Testis (tissue), 2 donors: ENCODE measurements around the gene PTGR2.

Experiments
- CTCF ChIP-seq, 3 experiments: fragments of 450-650 bp in 2 of 3; fragments of 200-600 bp in 1 of 3; sonication (generic) in 1 of 3; IDR thresholded peaks; one replicate each; pipeline ENCODE4 v1.5.1; 2016 to 2019; ENCODE audit warnings: antibody characterized with exemption in 3 of 3, mild to moderate bottlenecking in 2 of 3, moderate library complexity in 1 of 3
- POLR2A ChIP-seq: fragments of 450-650 bp; IDR thresholded peaks from one replicate; pipeline ENCODE4 v1.6.1; 2017; ENCODE audit warnings: antibody characterized with exemption, mild to moderate bottlenecking, moderate library complexity

- TF ChIP-seq CTCF (IDR thresholded peaks at IDR 0.05), result no peak
- TF ChIP-seq POLR2A, result no peak
Measured at GRCh38 chr14:73804636-73805035, 47.0 kb upstream of the PTGR2 start.
